HG02623 (cell line): ENCODE results near the gene COG5.

ENCODE experiments used
- ATAC-seq: cut with Tn5 transposase; IDR thresholded peaks from one replicate; pipeline ENCODE4 v1.9.1; 2021; ENCODE audit warnings: moderate library complexity; ENCODE audit not compliant: unreplicated experiment

Gene COG5

GRCh38 chr7:107344799-107345198, 218.9 kb downstream of the COG5 start:
- ATAC-seq = no peak

GRCh38 chr7:107344286-107344685, 219.4 kb downstream of the COG5 start:
- no peak for ATAC-seq

- no peak for ATAC-seq
Observed at GRCh38 chr7:107338080-107338479, 225.6 kb downstream of the COG5 start.

GRCh38 chr7:107332488-107333269, 231.0 kb downstream of the COG5 start:
- no peak for ATAC-seq

GRCh38 chr7:107330478-107330877, 233.2 kb downstream of the COG5 start:
- no peak for ATAC-seq

- no peak for ATAC-seq
Observed at GRCh38 chr7:107327986-107328569, 235.6 kb downstream of the COG5 start.

- ATAC-seq = no peak
Observed at GRCh38 chr7:107326061-107326460, 237.7 kb downstream of the COG5 start.

GRCh38 chr7:107322015-107322414, 241.7 kb downstream of the COG5 start:
- no peak for ATAC-seq

GRCh38 chr7:107321611-107322010, 242.1 kb downstream of the COG5 start:
- no peak for ATAC-seq

- ATAC-seq = no peak
Observed at GRCh38 chr7:107319724-107320228, 243.9 kb downstream of the COG5 start.

- no peak for ATAC-seq
Observed at GRCh38 chr7:107318523-107319160, 245.1 kb downstream of the COG5 start.

- no peak for ATAC-seq
Observed at GRCh38 chr7:107315716-107316220, 248.0 kb downstream of the COG5 start.

- no peak for ATAC-seq
Observed at GRCh38 chr7:107313355-107313754, 250.4 kb downstream of the COG5 start.

GRCh38 chr7:107312418-107312817, 251.3 kb downstream of the COG5 start:
- ATAC-seq = no peak

GRCh38 chr7:107309296-107309695, 254.4 kb downstream of the COG5 start:
- ATAC-seq = no peak

GRCh38 chr7:107304636-107305035, 259.1 kb downstream of the COG5 start:
- ATAC-seq = no peak

GRCh38 chr7:107304063-107304462, 259.7 kb downstream of the COG5 start:
- no peak for ATAC-seq

- no peak for ATAC-seq
Observed at GRCh38 chr7:107302250-107302847, 261.4 kb downstream of the COG5 start.

- no peak for ATAC-seq
Observed at GRCh38 chr7:107294182-107294581, 269.5 kb downstream of the COG5 start.

- no peak for ATAC-seq
Observed at GRCh38 chr7:107292591-107292990, 271.1 kb downstream of the COG5 start.

GRCh38 chr7:107291434-107291833, 272.3 kb downstream of the COG5 start:
- no peak for ATAC-seq
